HEK293 (cell line): Measurements from ENCODE around the gene LAMB4.
A peak's percentile ranks its signal among the peaks of the same experiment; 100 is the strongest.

Experiments
- CTCF ChIA-PET: fragments of 350-600 bp; formaldehyde crosslinking; extraction: SDS; loops from one replicate; lab custom pipeline; 2021; ENCODE audit warnings: antibody characterized with exemption; lab: Yijun Ruan, JAX
- POLR2A ChIA-PET: fragments of 300-600 bp; formaldehyde crosslinking; extraction: SDS; loops from one replicate; lab custom pipeline; 2020; ENCODE audit warnings: antibody characterized with exemption, inconsistent platforms; lab: Yijun Ruan, JAX
- H3K27ac ChIP-seq: fragments of 200-500 bp; sonication (Bioruptor generic); 2 replicates; pipeline ENCODE4 v1.5.1; 2014; ENCODE audit warnings: low read depth, low read length, control low read depth, inconsistent platforms; ENCODE audit errors: extremely low read depth
- H3K36me3 ChIP-seq, 2 experiments: fragments of 200-500 bp in 1 of 2; sonication (Bioruptor generic) in 1 of 2; 1 replicate in 1 of 2; 2 replicates in 1 of 2; pipeline ENCODE4 v1.5.1; 2014 to 2017; ENCODE audit warnings: inconsistent platforms in 2 of 2, low read length in 2 of 2; ENCODE audit not compliant: control insufficient read depth in 2 of 2, insufficient read depth in 1 of 2
- H3K4me1 ChIP-seq: fragments of 200-500 bp; sonication (Bioruptor generic); 2 replicates; pipeline ENCODE4 v1.5.1; 2014; ENCODE audit warnings: mild to moderate bottlenecking, low read length, inconsistent platforms; ENCODE audit not compliant: control insufficient read depth, insufficient read depth
- H3K4me3 ChIP-seq: 2 replicates; pipeline ENCODE4 v1.5.1; 2011; ENCODE audit warnings: low read depth, mild to moderate bottlenecking, control low read depth, low read length, moderate library complexity
- H3K9me3 ChIP-seq: fragments of 200-500 bp; sonication (Bioruptor generic); 2 replicates; pipeline ENCODE4 v1.5.1; 2014; ENCODE audit warnings: low read depth, low read length, inconsistent platforms; ENCODE audit not compliant: control insufficient read depth, insufficient read depth
- ELK4 ChIP-seq: IDR thresholded peaks from 2 replicates; pipeline ENCODE4 v1.6.1; 2011; ENCODE audit warnings: mild to moderate bottlenecking, low read depth, low read length, borderline replicate concordance
- KLF16 ChIP-seq: fragments of 450-650 bp; formaldehyde crosslinking; IDR thresholded peaks from 2 replicates; pipeline ENCODE4 v1.5.1; 2017; ENCODE audit warnings: missing biosample characterization, missing genetic modification characterization
- MZF1 ChIP-seq: fragments of 450-650 bp; formaldehyde crosslinking; IDR thresholded peaks from 2 replicates; pipeline ENCODE4 v1.5.1; 2017; ENCODE audit warnings: missing biosample characterization, missing genetic modification characterization, borderline replicate concordance
- ZBTB1 ChIP-seq: fragments of 450-650 bp; formaldehyde crosslinking; IDR thresholded peaks from 2 replicates; pipeline ENCODE4 v1.5.1; 2016; ENCODE audit warnings: missing biosample characterization, missing genetic modification characterization
- ZBTB17 ChIP-seq: fragments of 450-650 bp; formaldehyde crosslinking; IDR thresholded peaks from 2 replicates; pipeline ENCODE4 v1.5.1; 2016; ENCODE audit warnings: missing biosample characterization, missing genetic modification characterization
- ZBTB26 ChIP-seq: fragments of 450-650 bp; formaldehyde crosslinking; optimal IDR thresholded peaks from 2 replicates; pipeline ENCODE3; 2016; ENCODE audit warnings: missing biosample characterization, mild to moderate bottlenecking, missing genetic modification characterization
- ZBTB7A ChIP-seq: fragments of 450-650 bp; formaldehyde crosslinking; IDR thresholded peaks from 2 replicates; pipeline ENCODE4 v1.5.1; 2016; ENCODE audit warnings: low read depth, missing biosample characterization, missing genetic modification characterization
- ZNF132 ChIP-seq: fragments of 450-650 bp; formaldehyde crosslinking; IDR thresholded peaks from 2 replicates; pipeline ENCODE4 v1.5.1; 2017; ENCODE audit warnings: missing biosample characterization, missing genetic modification characterization, borderline replicate concordance
- ZNF175 ChIP-seq: fragments of 450-650 bp; formaldehyde crosslinking; IDR thresholded peaks from 2 replicates; pipeline ENCODE4 v1.5.1; 2016; ENCODE audit warnings: missing biosample characterization, missing genetic modification characterization
- ZNF18 ChIP-seq: fragments of 450-650 bp; formaldehyde crosslinking; IDR thresholded peaks from 2 replicates; pipeline ENCODE4 v1.5.1; 2016; ENCODE audit warnings: missing biosample characterization, missing genetic modification characterization
- ZNF23 ChIP-seq: fragments of 450-650 bp; formaldehyde crosslinking; IDR thresholded peaks from 2 replicates; pipeline ENCODE4 v1.5.1; 2016; ENCODE audit warnings: missing biosample characterization, missing genetic modification characterization, borderline replicate concordance
- ZNF239 ChIP-seq: fragments of 450-650 bp; formaldehyde crosslinking; IDR thresholded peaks from 2 replicates; pipeline ENCODE4 v1.5.1; 2016; ENCODE audit warnings: missing biosample characterization, missing genetic modification characterization
- ZNF433 ChIP-seq: fragments of 450-650 bp; formaldehyde crosslinking; IDR thresholded peaks from 2 replicates; pipeline ENCODE4 v1.5.1; 2016; ENCODE audit warnings: missing biosample characterization, missing genetic modification characterization, low read depth
- ZNF449 ChIP-seq: fragments of 450-650 bp; formaldehyde crosslinking; IDR thresholded peaks from 2 replicates; pipeline ENCODE4 v1.5.1; 2017; ENCODE audit warnings: missing biosample characterization, mild to moderate bottlenecking, missing genetic modification characterization, moderate library complexity
- ZNF529 ChIP-seq: fragments of 450-650 bp; formaldehyde crosslinking; IDR thresholded peaks from 2 replicates; pipeline ENCODE4 v1.5.1; 2017; ENCODE audit warnings: missing genetic modification characterization, missing biosample characterization; ENCODE audit not compliant: insufficient replicate concordance
- ZNF544 ChIP-seq: fragments of 450-650 bp; formaldehyde crosslinking; IDR thresholded peaks from 2 replicates; pipeline ENCODE4 v1.5.0; 2017; ENCODE audit warnings: missing biosample characterization, missing genetic modification characterization
- ZNF549 ChIP-seq: fragments of 450-650 bp; IDR thresholded peaks from 2 replicates; pipeline ENCODE4 v1.5.1; 2018; ENCODE audit warnings: missing biosample characterization, missing genetic modification characterization, mild to moderate bottlenecking, inconsistent platforms, moderate library complexity
- ZNF596 ChIP-seq: fragments of 450-650 bp; IDR thresholded peaks from 2 replicates; pipeline ENCODE4 v1.5.0; 2018; ENCODE audit warnings: missing biosample characterization, mild to moderate bottlenecking, missing genetic modification characterization, moderate library complexity
- ZNF610 ChIP-seq: fragments of 450-650 bp; formaldehyde crosslinking; IDR thresholded peaks from 2 replicates; pipeline ENCODE4 v1.5.1; 2016; ENCODE audit warnings: missing biosample characterization, missing genetic modification characterization, borderline replicate concordance
- ZNF692 ChIP-seq: fragments of 450-650 bp; formaldehyde crosslinking; IDR thresholded peaks from 2 replicates; pipeline ENCODE4 v1.5.1; 2016; ENCODE audit warnings: missing biosample characterization, missing genetic modification characterization
- ZNF704 ChIP-seq: fragments of 450-650 bp; formaldehyde crosslinking; IDR thresholded peaks from 2 replicates; pipeline ENCODE4 v1.5.1; 2016; ENCODE audit warnings: missing biosample characterization, missing genetic modification characterization
- ZNF792 ChIP-seq: fragments of 450-650 bp; formaldehyde crosslinking; IDR thresholded peaks from 2 replicates; pipeline ENCODE4 v1.5.1; 2016; ENCODE audit warnings: missing biosample characterization, missing genetic modification characterization
- ZSCAN5A ChIP-seq: fragments of 450-650 bp; formaldehyde crosslinking; IDR thresholded peaks from 2 replicates; pipeline ENCODE4 v1.5.1; 2016; ENCODE audit warnings: missing biosample characterization, missing genetic modification characterization

Gene LAMB4

GRCh38 chr7:108045669-108046068 is 84.5 kb downstream of the LAMB4 start:
- Histone ChIP-seq H3K4me3 (no peak overlapping the region), H3K4me1 (no peaks in the 10 kb centered on the region), H3K9me3 (no peaks in the 10 kb centered on the region), H3K36me3 (no peaks in the 10 kb centered on the region), H3K27ac (no peak overlapping the region)
- TF ChIP-seq ZNF704 (tag by site-specific recombination) = no peak
- TF ChIP-seq KLF16 (tag by site-specific recombination) = no peak
- TF ChIP-seq ZSCAN5A (tag by site-specific recombination) = no peak
- no peak for TF ChIP-seq ZNF239 (tag by site-specific recombination)
- no peak for TF ChIP-seq ZNF610 (tag by site-specific recombination)
- no peak for TF ChIP-seq ELK4
- CTCF ChIA-PET = no interaction called here
- POLR2A ChIA-PET = no interaction called here

DNA sequence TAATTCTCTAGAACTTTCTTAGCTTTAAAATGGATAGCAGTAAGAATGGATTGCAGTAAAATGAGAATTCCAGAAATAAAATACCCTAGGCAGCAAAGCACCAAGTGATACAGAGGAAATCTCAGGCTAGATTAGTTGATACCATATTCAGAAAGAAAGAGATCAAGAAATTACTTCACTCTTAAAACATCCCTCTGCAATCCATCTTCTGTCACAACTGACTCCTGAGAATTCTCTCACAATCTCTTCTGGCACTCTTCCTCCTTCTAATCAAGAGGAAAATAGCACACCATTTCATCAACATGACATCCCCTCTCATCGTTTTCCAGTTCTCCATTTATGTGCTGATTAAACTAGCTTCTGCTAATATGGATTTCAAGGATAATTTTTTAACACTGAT is 85.0 kb downstream of the LAMB4 start:
- Histone ChIP-seq H3K4me3 (no peak overlapping the region), H3K9me3 (no peaks in the 10 kb centered on the region), H3K27ac (no peak overlapping the region)
- CTCF ChIA-PET = no interaction called here
- TF ChIP-seq ZBTB26 (tag by site-specific recombination) = no peak
- TF ChIP-seq ZBTB17 (tag by site-specific recombination) = peak; percentile 83
- TF ChIP-seq, all 188 proteins: peak for 1
- no peaks in the 10 kb centered on the region for H3K4me1 ChIP-seq
- POLR2A ChIA-PET = no interaction called here
- no peaks in the 10 kb centered on the region for H3K36me3 ChIP-seq

DNA sequence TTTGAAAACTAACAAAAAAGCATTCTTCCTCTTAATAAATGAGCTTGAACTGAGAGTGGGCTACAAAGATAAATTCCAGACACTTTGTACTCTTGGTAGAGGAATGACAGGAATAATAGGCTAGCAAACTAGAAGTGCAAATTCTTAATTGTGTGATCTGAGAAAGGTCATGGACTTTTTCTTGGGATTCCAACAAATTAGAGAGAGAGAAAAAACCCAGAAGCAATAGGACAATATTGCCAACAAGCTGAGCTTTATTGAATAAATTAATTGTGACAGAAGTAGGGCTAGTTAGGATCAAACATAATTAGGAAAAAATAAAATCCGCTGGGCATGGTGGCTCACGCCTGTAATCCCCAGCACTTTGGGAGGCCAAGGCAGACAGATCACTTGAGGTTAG is 85.8 kb downstream of the LAMB4 start:
- no peaks in the 10 kb centered on the region for H3K36me3 ChIP-seq
- CTCF ChIA-PET = no interaction called here
- POLR2A ChIA-PET = no interaction called here
- H3K4me1 ChIP-seq = no peaks in the 10 kb centered on the region
- no peak overlapping the region for H3K27ac ChIP-seq
- no peaks in the 10 kb centered on the region for H3K9me3 ChIP-seq
- H3K4me3 ChIP-seq = no peak overlapping the region
- TF ChIP-seq ZBTB1 (no peak), ZNF549 (tag by site-specific recombination) (no peak), ZNF544 (tag by site-specific recombination) (no peak), ZNF529 (tag by site-specific recombination) (no peak), ZNF175 (tag by site-specific recombination) (no peak), ZBTB7A (no peak), ZNF449 (tag by site-specific recombination) (no peak), ZNF692 (tag by site-specific recombination) (no peak), ZNF23 (tag by site-specific recombination) (no peak), ZNF596 (tag by site-specific recombination) (no peak), ZNF18 (no peak), MZF1 (no peak), ZNF433 (tag by site-specific recombination) (no peak), ZNF792 (tag by site-specific recombination) (no peak), ZNF132 (no peak)
